ENCODE measurements around the gene EML1. TPM values are rescaled to one million over a fixed set of nuclear protein-coding genes. Genes with fewer than 3 reads are reported as not detected.

EML1 gene
- total RNA-seq, 1 experiment from 2014 or later, result 2.5 TPM

DNA sequence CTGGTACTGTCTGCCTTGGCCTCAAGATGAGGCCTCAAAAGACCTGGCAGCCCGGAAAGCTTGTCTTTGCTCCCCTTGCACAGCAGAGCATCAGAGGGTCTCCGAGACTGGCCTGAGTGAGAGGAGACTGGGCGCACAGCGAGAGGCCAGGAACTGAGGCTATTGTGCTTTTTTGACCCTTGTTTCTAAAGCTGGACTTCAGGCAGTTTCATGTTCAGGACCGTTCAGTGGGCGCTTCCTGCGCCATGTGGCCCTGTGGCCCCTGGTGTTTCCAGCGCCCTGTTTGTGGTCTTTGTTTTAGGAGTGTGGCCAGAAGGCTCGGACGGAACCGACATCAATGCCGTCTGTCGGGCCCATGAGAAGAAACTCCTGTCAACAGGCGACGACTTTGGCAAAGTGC lies 145.7 kb downstream of the EML1 start:
- Mint-ChIP-seq H3K27me3 (ENCODE audit: unreplicated experiment) (peaks cover 13% of the 10 kb centered on the region), H3K36me3 (ENCODE audit: insufficient read depth, unreplicated experiment) (no peaks in the 10 kb centered on the region), H3K4me1 (ENCODE audit: low read depth, unreplicated experiment) (no peaks in the 10 kb centered on the region), H3K9me3 (ENCODE audit: low read depth, unreplicated experiment) (no peaks in the 10 kb centered on the region), H3K4me3 (ENCODE audit: low read depth, unreplicated experiment) (no peak overlapping the region), H3K27ac (ENCODE audit: unreplicated experiment) (no peak overlapping the region)
- BruUV-seq (replicated peaks), result no TSS peak
- CTCF ChIA-PET, result no interaction called here
- no peak for DNase-seq
- intact Hi-C loops (cut with micrococcal nuclease; ENCODE audit: unreplicated experiment), result no loop called here
- TF ChIP-seq, protein P1, sequence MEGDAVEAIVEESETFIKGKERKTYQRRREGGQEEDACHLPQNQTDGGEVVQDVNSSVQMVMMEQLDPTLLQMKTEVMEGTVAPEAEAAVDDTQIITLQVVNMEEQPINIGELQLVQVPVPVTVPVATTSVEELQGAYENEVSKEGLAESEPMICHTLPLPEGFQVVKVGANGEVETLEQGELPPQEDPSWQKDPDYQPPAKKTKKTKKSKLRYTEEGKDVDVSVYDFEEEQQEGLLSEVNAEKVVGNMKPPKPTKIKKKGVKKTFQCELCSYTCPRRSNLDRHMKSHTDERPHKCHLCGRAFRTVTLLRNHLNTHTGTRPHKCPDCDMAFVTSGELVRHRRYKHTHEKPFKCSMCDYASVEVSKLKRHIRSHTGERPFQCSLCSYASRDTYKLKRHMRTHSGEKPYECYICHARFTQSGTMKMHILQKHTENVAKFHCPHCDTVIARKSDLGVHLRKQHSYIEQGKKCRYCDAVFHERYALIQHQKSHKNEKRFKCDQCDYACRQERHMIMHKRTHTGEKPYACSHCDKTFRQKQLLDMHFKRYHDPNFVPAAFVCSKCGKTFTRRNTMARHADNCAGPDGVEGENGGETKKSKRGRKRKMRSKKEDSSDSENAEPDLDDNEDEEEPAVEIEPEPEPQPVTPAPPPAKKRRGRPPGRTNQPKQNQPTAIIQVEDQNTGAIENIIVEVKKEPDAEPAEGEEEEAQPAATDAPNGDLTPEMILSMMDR (IDR thresholded peaks at IDR 0.05; ENCODE audit: unreplicated experiment), result no peak

DNA sequence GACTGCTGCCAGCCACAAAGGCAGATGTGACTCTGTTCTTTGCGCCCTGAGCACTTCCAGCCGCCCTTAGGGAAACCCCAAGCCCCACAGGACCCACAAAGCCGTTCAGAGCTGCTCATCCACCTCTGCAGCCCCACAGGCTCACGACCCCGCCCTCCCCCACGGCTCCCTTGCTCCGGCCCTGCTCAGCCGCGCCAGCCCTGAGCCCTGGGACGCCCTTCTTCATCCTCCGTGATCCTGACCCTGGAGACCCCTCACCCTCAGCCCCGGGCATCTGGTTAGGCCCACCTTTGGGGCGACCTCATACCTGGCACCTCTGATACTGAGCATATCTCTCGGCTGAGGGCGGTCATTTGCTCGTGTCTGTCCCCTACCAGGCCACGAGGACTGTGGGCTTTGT lies 146.2 kb downstream of the EML1 start:
- H3K27ac Mint-ChIP-seq (ENCODE audit: unreplicated experiment), result no peak overlapping the region
- no peak overlapping the region for H3K4me3 Mint-ChIP-seq (ENCODE audit: low read depth, unreplicated experiment)
- H3K9me3 Mint-ChIP-seq (ENCODE audit: low read depth, unreplicated experiment), result no peaks in the 10 kb centered on the region
- intact Hi-C loops (cut with micrococcal nuclease; ENCODE audit: unreplicated experiment), result no loop called here
- BruUV-seq (replicated peaks), result no TSS peak
- no peaks in the 10 kb centered on the region for H3K36me3 Mint-ChIP-seq (ENCODE audit: insufficient read depth, unreplicated experiment)
- TF ChIP-seq, protein P1 (IDR thresholded peaks at IDR 0.05; ENCODE audit: unreplicated experiment), result no peak
- peaks cover 18% of the 10 kb centered on the region for H3K27me3 Mint-ChIP-seq (ENCODE audit: unreplicated experiment)
- DNase-seq, result no peak
- CTCF ChIA-PET, result no interaction called here
- no peaks in the 10 kb centered on the region for H3K4me1 Mint-ChIP-seq (ENCODE audit: low read depth, unreplicated experiment)

DNA sequence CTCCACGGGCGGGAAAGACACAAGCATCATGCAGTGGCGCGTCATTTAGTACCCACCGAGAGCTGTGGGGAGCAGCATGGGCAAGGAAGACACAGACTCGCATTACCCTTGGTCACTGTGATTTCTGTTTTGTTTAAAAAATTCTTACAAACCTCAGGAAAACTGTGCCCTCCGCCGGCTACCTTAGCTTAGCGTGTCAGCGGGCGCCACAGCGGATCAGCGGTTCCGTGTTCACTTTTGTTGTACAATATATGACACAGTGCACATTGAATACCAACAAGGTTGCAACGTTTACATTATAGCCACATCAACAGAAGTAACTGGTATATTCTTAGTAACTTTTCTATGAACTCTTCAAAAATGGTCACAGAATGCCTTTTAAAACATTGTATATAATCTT lies 146.9 kb downstream of the EML1 start:
- DNase-seq, result no peak
- no peaks in the 10 kb centered on the region for H3K4me1 Mint-ChIP-seq (ENCODE audit: low read depth, unreplicated experiment)
- no peak overlapping the region for H3K4me3 Mint-ChIP-seq (ENCODE audit: low read depth, unreplicated experiment)
- no TSS peak for BruUV-seq (replicated peaks)
- H3K27ac Mint-ChIP-seq (ENCODE audit: unreplicated experiment), result no peak overlapping the region
- CTCF ChIA-PET, result no interaction called here
- intact Hi-C loops (cut with micrococcal nuclease; ENCODE audit: unreplicated experiment), result no loop called here
- TF ChIP-seq, protein P1 (IDR thresholded peaks at IDR 0.05; ENCODE audit: unreplicated experiment), result no peak
- no peaks in the 10 kb centered on the region for H3K36me3 Mint-ChIP-seq (ENCODE audit: insufficient read depth, unreplicated experiment)
- H3K9me3 Mint-ChIP-seq (ENCODE audit: low read depth, unreplicated experiment), result no peaks in the 10 kb centered on the region
- H3K27me3 Mint-ChIP-seq (ENCODE audit: unreplicated experiment), result peaks cover 18% of the 10 kb centered on the region

DNA sequence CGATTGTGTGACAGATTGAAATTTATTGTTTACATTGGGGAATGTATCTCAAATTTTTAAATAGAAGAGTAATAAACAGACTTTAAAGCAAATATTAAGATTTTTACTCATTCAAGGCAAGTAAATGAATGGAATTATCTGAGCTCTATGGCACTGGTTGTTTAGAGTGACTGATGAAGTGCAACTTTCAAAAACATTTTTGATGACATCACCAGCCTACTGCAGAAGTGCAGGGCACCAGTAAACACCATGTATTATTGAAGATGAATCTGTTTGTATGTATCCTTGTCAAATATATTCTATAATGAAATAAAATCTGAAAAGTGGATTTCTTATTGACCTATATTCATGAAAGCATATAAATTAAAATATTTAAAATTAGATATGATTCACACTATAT lies 148.0 kb downstream of the EML1 start:
- no peak overlapping the region for H3K27ac Mint-ChIP-seq (ENCODE audit: unreplicated experiment)
- H3K27me3 Mint-ChIP-seq (ENCODE audit: unreplicated experiment), result peaks cover 18% of the 10 kb centered on the region
- intact Hi-C loops (cut with micrococcal nuclease; ENCODE audit: unreplicated experiment), result no loop called here
- no peaks in the 10 kb centered on the region for H3K9me3 Mint-ChIP-seq (ENCODE audit: low read depth, unreplicated experiment)
- no peaks in the 10 kb centered on the region for H3K4me1 Mint-ChIP-seq (ENCODE audit: low read depth, unreplicated experiment)
- TF ChIP-seq, protein P1 (IDR thresholded peaks at IDR 0.05; ENCODE audit: unreplicated experiment), result no peak
- CTCF ChIA-PET, result no interaction called here
- no TSS peak for BruUV-seq (replicated peaks)
- H3K4me3 Mint-ChIP-seq (ENCODE audit: low read depth, unreplicated experiment), result no peak overlapping the region
- DNase-seq, result no peak
- H3K36me3 Mint-ChIP-seq (ENCODE audit: insufficient read depth, unreplicated experiment), result no peaks in the 10 kb centered on the region

All from Calu3 (cell line).